NCI-H345 treated with DMSO at 0.1 percent for 48 hours (cell line): ENCODE results near the gene KCNAB1.
A peak's percentile ranks its signal among the peaks of the same experiment; 100 is the strongest.
"Not testable (repeated sequence)": the region's sequence is repeated elsewhere in the genome, so short reads cannot be mapped to it uniquely, and the experiment has no call there.

Experiments
- DNase-seq: peaks from one replicate; lab custom pipeline; 2025; ENCODE audit not compliant: unreplicated experiment; lab: John Stamatoyannopoulos, UW

Gene KCNAB1

GRCh38 chr3:156216216-156216615, 95.8 kb downstream of the KCNAB1 start:
- DNase-seq, result no peak

GRCh38 chr3:156216852-156217251, 96.5 kb downstream of the KCNAB1 start:
- no peak for DNase-seq

GRCh38 chr3:156217674-156218352, 97.4 kb downstream of the KCNAB1 start:
- no peak for DNase-seq

- DNase-seq, result peak; percentile 56
Measured at GRCh38 chr3:156218353-156218744, 98.0 kb downstream of the KCNAB1 start.

GRCh38 chr3:156222381-156222780, 102.0 kb downstream of the KCNAB1 start:
- peak; percentile 5 for DNase-seq

GRCh38 chr3:156224046-156224445, 103.7 kb downstream of the KCNAB1 start:
- DNase-seq, result not testable (repeated sequence)

- DNase-seq, result no peak
Measured at GRCh38 chr3:156226676-156227420, 106.5 kb downstream of the KCNAB1 start.

- DNase-seq, result no peak
Measured at GRCh38 chr3:156227704-156228103, 107.3 kb downstream of the KCNAB1 start.

GRCh38 chr3:156230278-156230900, 110.0 kb downstream of the KCNAB1 start:
- DNase-seq, result no peak

GRCh38 chr3:156231221-156231620, 110.8 kb downstream of the KCNAB1 start:
- not testable (repeated sequence) for DNase-seq

- no peak for DNase-seq
Measured at GRCh38 chr3:156233876-156234275, 113.5 kb downstream of the KCNAB1 start.

- DNase-seq, result no peak
Measured at GRCh38 chr3:156236556-156237260, 116.3 kb downstream of the KCNAB1 start.

GRCh38 chr3:156240642-156241041, 120.3 kb downstream of the KCNAB1 start:
- DNase-seq, result no peak

GRCh38 chr3:156246961-156247725, 126.8 kb downstream of the KCNAB1 start:
- no peak for DNase-seq

GRCh38 chr3:156250550-156250949, 130.2 kb downstream of the KCNAB1 start:
- no peak for DNase-seq

- no peak for DNase-seq
Measured at GRCh38 chr3:156251424-156251823, 131.0 kb downstream of the KCNAB1 start.

- no peak for DNase-seq
Measured at GRCh38 chr3:156252656-156253055, 132.3 kb downstream of the KCNAB1 start.

GRCh38 chr3:156253150-156253549, 132.8 kb downstream of the KCNAB1 start:
- no peak for DNase-seq

GRCh38 chr3:156256256-156256655, 135.9 kb downstream of the KCNAB1 start:
- DNase-seq, result no peak

GRCh38 chr3:156256945-156257344, 136.6 kb downstream of the KCNAB1 start:
- DNase-seq, result no peak

- no peak for DNase-seq
Measured at GRCh38 chr3:156258301-156258700, 137.9 kb downstream of the KCNAB1 start.
